ENCODE measurements around the gene LAMC1.
"Not testable (repeated sequence)": the region's sequence is repeated elsewhere in the genome, so short reads cannot be mapped to it uniquely, and the experiment has no call there.

LAMC1 gene

GRCh38 chr1:183150032-183150431, 126.8 kb downstream of the LAMC1 start:
- DNase-seq (ENCODE audit: low read depth in 2 of 2), result not testable (repeated sequence)

GRCh38 chr1:183150445-183150844, 127.2 kb downstream of the LAMC1 start:
- DNase-seq (ENCODE audit: low read depth in 2 of 2), result no peak

- DNase-seq (ENCODE audit: low read depth in 2 of 2), result no peak
Measured at GRCh38 chr1:183152180-183152579, 129.0 kb downstream of the LAMC1 start.

GRCh38 chr1:183155939-183156338, 132.7 kb downstream of the LAMC1 start:
- DNase-seq (ENCODE audit: low read depth in 2 of 2), result no peak

- DNase-seq (ENCODE audit: low read depth in 2 of 2), result no peak
Measured at GRCh38 chr1:183159960-183160359, 136.7 kb downstream of the LAMC1 start.

- no peak for DNase-seq (ENCODE audit: low read depth in 2 of 2)
Measured at GRCh38 chr1:183161391-183161790, 138.2 kb downstream of the LAMC1 start.

GRCh38 chr1:183163316-183163715, 140.1 kb downstream of the LAMC1 start:
- DNase-seq (ENCODE audit: low read depth in 2 of 2), result no peak

- DNase-seq (ENCODE audit: low read depth in 2 of 2), result no peak
Measured at GRCh38 chr1:183164340-183164739, 141.1 kb downstream of the LAMC1 start.

GRCh38 chr1:183164963-183165362, 141.7 kb downstream of the LAMC1 start:
- no peak for DNase-seq (ENCODE audit: low read depth in 2 of 2)

GRCh38 chr1:183165456-183165855, 142.2 kb downstream of the LAMC1 start:
- no peak for DNase-seq (ENCODE audit: low read depth in 2 of 2)

GRCh38 chr1:183166454-183166853, 143.2 kb downstream of the LAMC1 start:
- no peak for DNase-seq (ENCODE audit: low read depth in 2 of 2)

- no peak for DNase-seq (ENCODE audit: low read depth in 2 of 2)
Measured at GRCh38 chr1:183167676-183168075, 144.5 kb downstream of the LAMC1 start.

GRCh38 chr1:183168308-183168707, 145.1 kb downstream of the LAMC1 start:
- DNase-seq (ENCODE audit: low read depth in 2 of 2), result no peak

- DNase-seq (ENCODE audit: low read depth in 2 of 2), result no peak
Measured at GRCh38 chr1:183173828-183174227, 150.6 kb downstream of the LAMC1 start.

- no peak for DNase-seq (ENCODE audit: low read depth in 2 of 2)
Measured at GRCh38 chr1:183175631-183176030, 152.4 kb downstream of the LAMC1 start.

GRCh38 chr1:183178545-183178944, 155.3 kb downstream of the LAMC1 start:
- no peak for DNase-seq (ENCODE audit: low read depth in 2 of 2)

- DNase-seq (ENCODE audit: low read depth in 2 of 2), result no peak
Measured at GRCh38 chr1:183179033-183179432, 155.8 kb downstream of the LAMC1 start.

- no peak for DNase-seq (ENCODE audit: low read depth in 2 of 2)
Measured at GRCh38 chr1:183180218-183180617, 157.0 kb downstream of the LAMC1 start.

- no peak for DNase-seq (ENCODE audit: low read depth in 2 of 2)
Measured at GRCh38 chr1:183180634-183181056, 157.4 kb downstream of the LAMC1 start.

GRCh38 chr1:183185941-183186490, 162.8 kb downstream of the LAMC1 start, which contains the start of gene LAMC2:
LAMC2 (plus strand) TSS chr1:183186264; CDS start chr1:183186353, 89 bp downstream.
- peak in 1 of 2 donors; percentile 25 for DNase-seq (ENCODE audit: low read depth in 2 of 2)

- DNase-seq (ENCODE audit: low read depth in 2 of 2), result no peak
Measured at GRCh38 chr1:183186841-183187240, 163.6 kb downstream of the LAMC1 start.

GRCh38 chr1:183188240-183188639, 165.0 kb downstream of the LAMC1 start:
- DNase-seq (ENCODE audit: low read depth in 2 of 2), result no peak

GRCh38 chr1:183191833-183192232, 168.6 kb downstream of the LAMC1 start:
- DNase-seq (ENCODE audit: low read depth in 2 of 2), result no peak

GRCh38 chr1:183193963-183194525, 170.8 kb downstream of the LAMC1 start:
- no peak for DNase-seq (ENCODE audit: low read depth in 2 of 2)

Data from stimulated activated CD4-positive, alpha-beta T cell treated with anti-CD3 and anti-CD28 coated beads, Interleukin-15, amount 100 ng/mL, for 48 hours (primary cell).